Peyer's patch (tissue), 4 donors: Measurements from ENCODE around the gene ALPK1. TPM values are rescaled to one million over a fixed set of nuclear protein-coding genes. Genes with fewer than 3 reads are reported as not detected.
A peak's percentile ranks its signal among the peaks of the same experiment; 100 is the strongest.

ENCODE experiments used
- DNase-seq, 3 donors: peaks; one replicate each; pipeline ENCODE4 v3.0.0-alpha.2; 2017 to 2019
- H3K27ac ChIP-seq, 4 donors: fragments of 200-600 bp; sonication (generic); one replicate each; pipeline ENCODE4 v1.5.1; 2016 to 2019
- H3K27me3 ChIP-seq, 2 donors: fragments of 200-600 bp; sonication (generic); one replicate each; pipeline ENCODE4 v1.5.1; 2019
- H3K36me3 ChIP-seq, 3 donors: fragments of 200-600 bp; sonication (generic); one replicate each; pipeline ENCODE4 v1.5.1; 2016 to 2019
- H3K4me1 ChIP-seq, 4 donors: fragments of 200-600 bp; sonication (generic); one replicate each; pipeline ENCODE4 v1.5.1; 2016 to 2019
- H3K4me3 ChIP-seq, 4 donors: fragments of 200-600 bp; sonication (generic); 1 replicate in 3 of 4; 2 replicates in 1 of 4; pipeline ENCODE4 v1.5.1; 2016 to 2019; ENCODE audit warnings: mild to moderate bottlenecking in 1 of 4
- H3K9me3 ChIP-seq, 4 donors: fragments of 200-600 bp; sonication (generic); one replicate each; pipeline ENCODE4 v1.5.1; 2016 to 2019; ENCODE audit warnings: mild to moderate bottlenecking in 1 of 4
- POLR2A ChIP-seq, 2 donors: fragments of 450-650 bp; IDR thresholded peaks; one replicate each; pipeline ENCODE4 v1.5.1; 2017; ENCODE audit warnings: antibody characterized with exemption in 2 of 2, mild to moderate bottlenecking in 2 of 2, moderate library complexity in 2 of 2
- total RNA-seq, 4 donors: library from RNA; depleted of rRNA; stranded (reverse); fragments of >200 nt; gene quantifications; one replicate each; pipeline ENCODE4 v1.1.0, GENCODE V29; 2016
- TF ChIP-seq, protein P1 (sequence below), 6 experiments: fragments of 450-650 bp in 4 of 6; fragments of 200-600 bp in 2 of 6; sonication (generic) in 1 of 6; IDR thresholded peaks; one replicate each; pipeline ENCODE4 v1.5.1; 2017 to 2019; ENCODE audit warnings: antibody characterized with exemption in 6 of 6, mild to moderate bottlenecking in 3 of 6, moderate library complexity in 1 of 6

The ALPK1 gene
- total RNA-seq, 4 donors from 2014 or later: 32.0 to 37.0 (median 36.2) TPM

DNA sequence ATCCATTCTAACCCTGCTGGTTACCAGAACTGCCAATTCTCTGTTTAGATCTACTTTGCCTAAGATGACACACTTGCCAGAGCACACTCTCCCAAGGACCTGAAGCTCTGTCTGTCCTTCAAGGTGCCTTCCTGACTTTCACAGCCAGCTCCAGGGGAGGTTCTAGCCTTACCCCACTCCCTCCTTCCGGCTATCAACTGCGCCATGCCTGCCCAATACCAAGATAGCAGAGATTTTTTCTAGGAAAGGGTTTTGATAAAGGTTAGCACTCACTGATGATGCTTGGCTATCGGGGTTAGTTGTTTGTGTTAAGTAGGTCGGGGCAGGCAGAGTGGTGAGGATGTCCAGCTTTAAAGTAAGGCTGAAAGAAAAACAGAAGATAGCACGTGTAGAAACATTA, 14.3 kb downstream of the ALPK1 start:
- no peaks in the 10 kb centered on the region for H3K36me3 ChIP-seq
- H3K27ac ChIP-seq: no peak overlapping the region
- no peaks in the 10 kb centered on the region for H3K9me3 ChIP-seq
- no peaks in the 10 kb centered on the region for H3K27me3 ChIP-seq
- TF ChIP-seq POLR2A (IDR thresholded peaks at IDR 0.05): no peak
- TF ChIP-seq, protein P1, sequence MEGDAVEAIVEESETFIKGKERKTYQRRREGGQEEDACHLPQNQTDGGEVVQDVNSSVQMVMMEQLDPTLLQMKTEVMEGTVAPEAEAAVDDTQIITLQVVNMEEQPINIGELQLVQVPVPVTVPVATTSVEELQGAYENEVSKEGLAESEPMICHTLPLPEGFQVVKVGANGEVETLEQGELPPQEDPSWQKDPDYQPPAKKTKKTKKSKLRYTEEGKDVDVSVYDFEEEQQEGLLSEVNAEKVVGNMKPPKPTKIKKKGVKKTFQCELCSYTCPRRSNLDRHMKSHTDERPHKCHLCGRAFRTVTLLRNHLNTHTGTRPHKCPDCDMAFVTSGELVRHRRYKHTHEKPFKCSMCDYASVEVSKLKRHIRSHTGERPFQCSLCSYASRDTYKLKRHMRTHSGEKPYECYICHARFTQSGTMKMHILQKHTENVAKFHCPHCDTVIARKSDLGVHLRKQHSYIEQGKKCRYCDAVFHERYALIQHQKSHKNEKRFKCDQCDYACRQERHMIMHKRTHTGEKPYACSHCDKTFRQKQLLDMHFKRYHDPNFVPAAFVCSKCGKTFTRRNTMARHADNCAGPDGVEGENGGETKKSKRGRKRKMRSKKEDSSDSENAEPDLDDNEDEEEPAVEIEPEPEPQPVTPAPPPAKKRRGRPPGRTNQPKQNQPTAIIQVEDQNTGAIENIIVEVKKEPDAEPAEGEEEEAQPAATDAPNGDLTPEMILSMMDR (IDR thresholded peaks at IDR 0.05): no peak
- H3K4me3 ChIP-seq: no peak overlapping the region
- DNase-seq: no peak
- no peaks in the 10 kb centered on the region for H3K4me1 ChIP-seq

DNA sequence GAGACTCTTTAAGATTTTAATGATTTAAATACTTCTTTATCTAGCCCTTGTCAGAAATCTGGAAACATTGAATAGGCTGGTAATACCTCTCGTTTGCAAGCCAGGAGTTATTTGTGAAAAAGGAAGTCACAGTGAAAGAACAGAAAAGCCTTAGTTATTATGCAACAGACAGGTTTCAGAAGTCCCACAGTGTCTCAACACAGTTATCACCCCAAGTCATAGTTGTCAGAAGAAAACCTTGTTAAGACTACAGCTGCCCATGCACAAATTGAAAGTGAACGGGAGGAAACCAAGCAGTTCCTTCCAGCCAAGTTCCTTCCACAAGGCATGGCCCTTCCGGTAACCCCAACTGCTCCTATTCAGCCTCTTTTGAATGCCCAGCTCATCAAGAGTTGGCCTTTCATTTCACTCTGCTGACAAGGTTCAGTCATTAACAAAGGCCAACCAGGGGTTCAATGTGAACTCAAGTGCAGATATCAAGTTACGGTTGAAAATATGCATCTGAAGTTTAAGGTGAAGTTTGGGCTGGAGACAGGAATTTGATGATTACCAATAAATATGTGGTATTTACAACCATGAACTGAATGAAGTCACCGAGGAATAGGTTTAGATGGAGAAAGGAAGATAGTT, 15.6 kb downstream of the ALPK1 start:
- H3K9me3 ChIP-seq: no peaks in the 10 kb centered on the region
- peak overlapping the region in 2 of 4 donors; percentile 14 to 26 for H3K4me3 ChIP-seq
- TF ChIP-seq, protein P1 (IDR thresholded peaks at IDR 0.05): no peak
- TF ChIP-seq POLR2A (IDR thresholded peaks at IDR 0.05): no peak
- DNase-seq: no peak
- no peaks in the 10 kb centered on the region for H3K27me3 ChIP-seq
- no peaks in the 10 kb centered on the region for H3K36me3 ChIP-seq
- H3K27ac ChIP-seq: peak overlapping the region in 2 of 4 donors; percentile 38 to 55
- H3K4me1 ChIP-seq: no peaks in the 10 kb centered on the region

DNA sequence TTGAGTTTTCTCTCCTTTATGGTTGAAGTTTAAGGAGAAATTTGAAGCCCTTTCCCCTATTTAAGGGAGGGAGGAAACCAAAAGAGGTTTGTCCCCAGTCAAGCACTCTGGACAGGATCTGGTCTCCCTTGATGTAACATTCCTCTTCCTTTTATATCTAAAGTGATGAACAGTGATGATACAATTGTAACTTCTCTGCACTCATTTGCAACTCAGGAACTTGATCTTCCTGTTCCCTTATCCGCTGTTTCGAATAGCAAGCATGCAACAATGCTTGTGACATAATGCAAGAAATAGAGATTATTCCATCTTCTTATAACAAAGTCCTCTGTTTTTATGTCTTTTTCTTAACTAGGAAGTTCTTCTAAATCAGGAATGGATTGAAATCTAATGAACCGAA, 18.3 kb downstream of the ALPK1 start:
- TF ChIP-seq, protein P1 (IDR thresholded peaks at IDR 0.05): no peak
- TF ChIP-seq POLR2A (IDR thresholded peaks at IDR 0.05): no peak
- H3K27ac ChIP-seq: no peak overlapping the region
- no peak for DNase-seq
- H3K4me3 ChIP-seq: no peak overlapping the region
- no peaks in the 10 kb centered on the region for H3K4me1 ChIP-seq
- no peaks in the 10 kb centered on the region for H3K9me3 ChIP-seq
- H3K36me3 ChIP-seq: no peaks in the 10 kb centered on the region
- no peaks in the 10 kb centered on the region for H3K27me3 ChIP-seq

DNA sequence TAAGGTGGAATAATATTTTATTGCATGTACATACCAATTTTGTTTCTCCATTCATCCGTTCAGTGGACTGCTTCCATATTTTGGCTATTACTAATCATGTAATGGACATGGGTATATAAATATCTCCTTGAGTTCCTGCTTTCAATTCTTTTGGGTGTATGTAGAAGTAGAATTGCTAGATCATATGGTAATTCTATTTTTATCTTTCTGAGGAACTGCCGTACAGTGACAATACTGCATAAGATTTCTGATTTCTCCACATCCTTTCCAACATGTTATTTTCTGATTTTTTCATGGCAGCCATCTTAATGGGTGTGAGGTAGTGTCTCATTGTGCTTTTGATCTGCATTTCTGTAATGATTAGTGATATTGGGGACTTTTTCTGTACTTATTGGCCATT, 19.2 kb downstream of the ALPK1 start:
- H3K4me3 ChIP-seq: no peak overlapping the region
- no peaks in the 10 kb centered on the region for H3K9me3 ChIP-seq
- DNase-seq: no peak
- TF ChIP-seq POLR2A (IDR thresholded peaks at IDR 0.05): no peak
- TF ChIP-seq, protein P1 (IDR thresholded peaks at IDR 0.05): no peak
- H3K27me3 ChIP-seq: no peaks in the 10 kb centered on the region
- H3K36me3 ChIP-seq: no peaks in the 10 kb centered on the region
- H3K4me1 ChIP-seq: no peaks in the 10 kb centered on the region
- no peak overlapping the region for H3K27ac ChIP-seq

DNA sequence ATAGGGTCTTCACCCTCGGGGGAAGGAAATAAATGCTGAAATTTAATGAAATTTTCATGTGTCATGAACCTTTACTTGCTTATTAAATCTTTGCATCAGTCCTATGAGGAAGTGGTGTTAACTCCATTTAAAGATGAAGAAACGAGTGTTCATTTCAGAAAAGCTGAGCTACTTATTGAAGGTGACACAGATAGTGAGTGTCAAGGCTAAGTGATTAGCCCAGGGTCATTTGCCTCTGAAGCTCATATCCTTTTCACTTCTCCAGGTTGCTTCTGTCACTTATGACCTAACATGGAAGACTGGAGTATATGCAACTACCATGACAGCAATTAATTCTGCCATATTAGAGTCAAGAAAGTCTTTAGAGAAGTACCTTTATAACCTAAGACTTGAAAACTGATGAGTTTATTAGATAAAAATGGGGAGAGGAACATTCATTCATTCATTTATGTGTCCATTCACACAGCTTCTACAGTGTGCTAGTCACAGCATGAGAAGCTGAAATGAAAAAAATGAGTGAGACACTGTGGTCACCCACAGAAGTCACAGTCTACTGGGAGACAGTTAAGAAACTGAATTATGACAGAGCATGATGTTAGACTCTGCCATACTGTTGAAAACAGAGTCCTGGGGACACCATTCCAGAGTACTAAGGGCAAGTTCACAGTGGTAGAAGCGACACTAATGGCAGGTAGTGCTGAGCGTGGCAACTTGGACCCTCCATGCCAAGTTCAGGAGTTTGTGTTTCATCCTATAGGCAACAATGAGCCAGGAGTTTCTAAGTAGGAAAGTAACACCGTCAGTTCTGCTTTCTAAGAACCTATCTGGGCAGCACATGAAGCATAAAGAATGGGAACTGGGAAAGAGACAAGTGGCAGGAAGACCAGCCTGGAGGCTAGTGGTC, 21.3 kb downstream of the ALPK1 start:
- no peak for DNase-seq

More for the DNA sequence above, 21.3 kb downstream of the ALPK1 start:
- no peaks in the 10 kb centered on the region for H3K27me3 ChIP-seq
- no peak overlapping the region for H3K4me3 ChIP-seq
- H3K9me3 ChIP-seq: no peaks in the 10 kb centered on the region
- H3K27ac ChIP-seq: no peak overlapping the region
- H3K4me1 ChIP-seq: no peaks in the 10 kb centered on the region
- H3K36me3 ChIP-seq: no peaks in the 10 kb centered on the region
- TF ChIP-seq, protein P1 (IDR thresholded peaks at IDR 0.05): no peak
- TF ChIP-seq POLR2A (IDR thresholded peaks at IDR 0.05): no peak
